Choroid plexus epithelial cell (primary cell): ENCODE measurements around the gene PLEKHA4.
A peak's percentile ranks its signal among the peaks of the same experiment; 100 is the strongest.
"Not testable (repeated sequence)": the region's sequence is repeated elsewhere in the genome, so short reads cannot be mapped to it uniquely, and the experiment has no call there.

Source experiments
- DNase-seq: peaks from one replicate; pipeline ENCODE4 v3.0.0-alpha.2; 2010; ENCODE audit warnings: low read depth
- H3K4me3 ChIP-seq: 2 replicates; pipeline ENCODE4 v1.5.1; 2011; ENCODE audit warnings: low read depth, mild to moderate bottlenecking, control low read depth, low read length, moderate library complexity
- TF ChIP-seq, protein P1 (sequence below): conservative IDR thresholded peaks from 2 replicates; pipeline ENCODE4 v1.5.1; 2011; ENCODE audit warnings: low read depth, mild to moderate bottlenecking, control low read depth, inconsistent platforms, low read length, moderate library complexity

Gene PLEKHA4

DNA sequence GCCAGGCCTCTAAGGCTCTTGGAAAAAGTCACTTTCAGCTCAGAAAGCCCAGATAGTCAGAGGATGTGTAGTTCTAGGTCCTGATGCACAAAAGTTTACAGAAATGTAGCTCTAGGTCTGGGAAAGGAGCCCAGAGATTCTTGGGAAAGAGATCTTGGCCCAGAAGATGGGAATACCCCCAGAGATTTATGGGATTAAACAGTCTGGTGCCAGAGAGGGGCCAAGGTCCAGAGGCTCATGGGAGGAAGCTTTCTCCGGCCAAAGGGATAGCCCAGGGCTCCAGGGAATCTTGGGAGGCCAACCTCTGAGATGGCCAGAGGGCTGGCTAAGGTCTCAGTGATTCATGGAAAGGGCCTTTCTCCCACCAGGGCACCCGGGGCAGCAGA is 72.7 kb downstream of the PLEKHA4 start:
- TF ChIP-seq, protein P1, sequence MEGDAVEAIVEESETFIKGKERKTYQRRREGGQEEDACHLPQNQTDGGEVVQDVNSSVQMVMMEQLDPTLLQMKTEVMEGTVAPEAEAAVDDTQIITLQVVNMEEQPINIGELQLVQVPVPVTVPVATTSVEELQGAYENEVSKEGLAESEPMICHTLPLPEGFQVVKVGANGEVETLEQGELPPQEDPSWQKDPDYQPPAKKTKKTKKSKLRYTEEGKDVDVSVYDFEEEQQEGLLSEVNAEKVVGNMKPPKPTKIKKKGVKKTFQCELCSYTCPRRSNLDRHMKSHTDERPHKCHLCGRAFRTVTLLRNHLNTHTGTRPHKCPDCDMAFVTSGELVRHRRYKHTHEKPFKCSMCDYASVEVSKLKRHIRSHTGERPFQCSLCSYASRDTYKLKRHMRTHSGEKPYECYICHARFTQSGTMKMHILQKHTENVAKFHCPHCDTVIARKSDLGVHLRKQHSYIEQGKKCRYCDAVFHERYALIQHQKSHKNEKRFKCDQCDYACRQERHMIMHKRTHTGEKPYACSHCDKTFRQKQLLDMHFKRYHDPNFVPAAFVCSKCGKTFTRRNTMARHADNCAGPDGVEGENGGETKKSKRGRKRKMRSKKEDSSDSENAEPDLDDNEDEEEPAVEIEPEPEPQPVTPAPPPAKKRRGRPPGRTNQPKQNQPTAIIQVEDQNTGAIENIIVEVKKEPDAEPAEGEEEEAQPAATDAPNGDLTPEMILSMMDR: no peak
- DNase-seq: no peak
- no peak overlapping the region for H3K4me3 ChIP-seq

DNA sequence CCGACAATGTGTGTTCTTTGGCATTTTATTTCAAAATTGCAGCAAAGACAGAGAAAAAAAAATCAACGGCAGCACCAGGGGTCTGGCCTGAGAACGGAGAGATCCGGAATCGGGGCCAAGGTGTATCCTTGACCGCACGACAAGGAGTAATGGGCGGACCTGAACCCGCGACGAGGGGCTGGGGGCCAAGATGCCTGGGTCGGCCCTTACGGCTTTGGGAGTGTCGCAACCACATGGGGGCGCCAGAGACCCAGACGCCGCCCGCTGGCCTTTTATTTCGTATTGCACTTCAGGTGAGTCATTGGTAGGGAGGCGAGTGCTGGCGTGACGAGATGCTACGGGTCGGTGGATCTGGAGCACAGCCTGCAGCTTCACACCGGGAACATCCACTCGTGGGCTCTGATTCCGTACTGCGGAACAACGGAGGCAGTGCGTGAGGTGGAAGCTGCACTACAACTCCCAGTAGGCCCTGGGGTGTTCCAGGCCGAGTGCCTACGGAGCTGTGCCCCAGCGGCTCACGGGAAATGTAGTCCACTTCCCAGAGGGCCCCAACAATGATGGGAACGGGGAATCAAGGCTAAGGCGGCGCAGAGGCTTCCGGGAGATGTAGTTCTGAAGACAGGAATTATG is 73.2 kb downstream of the PLEKHA4 start:
- peak overlapping the region; percentile 66 for H3K4me3 ChIP-seq
- peak; percentile 97 for DNase-seq

DNA sequence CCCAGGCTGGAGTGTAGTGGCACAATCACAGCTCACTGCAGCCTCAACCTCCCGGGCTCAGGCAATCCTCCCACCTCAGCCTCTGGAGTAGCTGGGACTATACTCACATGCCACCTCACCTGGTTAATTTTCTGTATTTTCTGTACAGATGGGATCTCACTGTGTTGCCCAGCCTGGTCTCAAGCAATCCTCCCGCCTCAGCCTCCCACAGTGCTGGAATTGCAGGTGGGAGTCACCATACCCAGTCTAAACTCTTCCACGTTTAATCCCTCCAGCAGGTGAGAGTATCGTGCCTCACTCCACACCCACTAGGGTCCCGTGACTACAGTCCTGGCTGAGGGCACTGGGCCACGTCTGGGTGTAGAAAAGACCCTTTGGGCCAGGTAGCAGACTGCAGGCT is 74.1 kb downstream of the PLEKHA4 start:
- no peak overlapping the region for H3K4me3 ChIP-seq
- no peak for DNase-seq
- TF ChIP-seq, protein P1: no peak

More for the DNA sequence above, 73.2 kb downstream of the PLEKHA4 start:
- TF ChIP-seq, protein P1: peak; percentile 92

DNA sequence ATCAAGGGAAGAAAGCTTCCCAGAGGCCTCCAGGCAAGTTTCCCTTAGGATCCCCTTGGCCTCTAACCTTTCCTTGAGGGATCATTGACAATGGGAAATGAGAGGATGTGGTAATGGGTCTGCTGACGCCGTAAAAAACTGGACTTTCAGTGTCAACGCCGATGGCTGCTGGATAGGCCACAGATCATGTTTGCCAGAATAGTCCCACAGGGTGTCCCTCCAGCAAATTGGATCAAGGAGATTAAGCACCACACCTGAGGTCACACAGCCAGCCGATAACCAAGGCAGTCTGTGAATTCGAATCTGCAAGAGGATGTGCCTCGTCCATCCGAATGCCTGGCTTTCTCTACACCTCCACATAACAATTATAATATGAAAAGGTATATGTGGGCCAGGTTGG is 75.1 kb downstream of the PLEKHA4 start:
- no peak for DNase-seq
- no peak overlapping the region for H3K4me3 ChIP-seq
- TF ChIP-seq, protein P1: no peak

DNA sequence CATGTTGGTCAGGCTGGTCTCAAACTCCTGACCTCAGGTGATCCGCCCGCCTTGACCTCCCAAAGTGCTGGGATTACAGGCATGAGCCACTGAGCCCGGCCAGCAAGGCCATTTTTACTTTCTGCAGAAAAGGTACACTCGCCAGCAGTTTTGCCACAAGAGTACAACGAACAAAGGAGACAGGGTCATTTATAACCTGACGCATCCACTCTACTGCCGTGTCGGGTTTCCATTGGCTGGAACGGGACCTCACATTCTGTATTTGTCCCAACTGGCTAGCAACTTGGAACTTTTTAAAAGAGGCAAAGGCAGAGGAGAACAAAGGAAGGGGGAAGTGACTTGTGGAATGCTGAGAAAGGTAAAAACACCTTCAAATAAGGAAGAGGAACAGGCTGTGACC is 81.1 kb downstream of the PLEKHA4 start:
- H3K4me3 ChIP-seq, DNase-seq: not testable (repeated sequence)
